ENCODE data around the gene SLC27A3. TPM values are rescaled to one million over a fixed set of nuclear protein-coding genes. Genes with fewer than 3 reads are reported as not detected.
A peak's percentile ranks its signal among the peaks of the same experiment; 100 is the strongest.

The SLC27A3 gene
- total RNA-seq, 6 donors from 2014 or later = 92.8 to 272 (median 167) TPM

DNA sequence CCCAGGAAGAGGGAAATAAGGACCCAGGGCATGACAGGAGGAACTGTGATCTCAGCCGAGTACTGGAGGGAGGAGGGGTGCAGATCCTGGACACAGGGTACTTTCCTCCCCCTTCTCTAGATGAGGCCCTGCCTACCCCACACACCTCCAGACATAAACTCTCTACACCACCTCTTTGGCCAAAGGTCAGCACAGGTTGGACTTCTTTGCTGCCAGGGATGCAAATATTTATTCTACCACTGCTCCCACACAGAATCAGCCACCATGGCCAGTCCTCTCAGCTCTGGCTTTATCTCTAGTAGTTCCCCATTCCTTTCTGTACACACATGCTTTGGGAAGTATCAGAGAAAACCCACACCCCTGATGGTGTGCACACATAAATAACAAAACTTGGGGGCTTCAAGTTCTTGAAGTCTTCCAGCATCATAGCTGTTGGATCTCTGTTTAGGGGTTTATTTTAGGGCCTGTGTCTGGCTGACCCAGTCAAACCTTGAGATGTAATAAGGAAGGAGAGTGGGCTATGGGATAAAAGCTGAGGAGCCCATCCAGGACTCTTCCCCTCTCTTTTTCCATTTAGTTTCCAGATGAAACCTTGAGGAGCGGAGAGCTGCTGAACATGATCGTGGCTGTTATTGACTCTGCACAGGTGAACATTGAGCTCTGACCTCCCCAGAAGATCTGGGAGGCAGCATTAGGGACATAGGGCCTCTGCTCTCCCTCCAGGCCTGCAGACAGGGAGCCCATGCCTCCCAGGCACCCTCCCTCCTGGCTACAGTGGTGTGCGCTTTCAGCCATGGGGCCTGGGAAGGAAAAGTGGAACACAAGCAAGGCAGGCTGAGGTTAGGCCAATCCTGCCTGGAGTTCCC lies 6.7 kb upstream of the SLC27A3 start:
- peak; percentile 20 to 83 for ATAC-seq (ENCODE audit: low FRiP score in 2 of 2)
- peaks cover 38 to 58% (median 56%) of the 10 kb centered on the region in 4 donors for H3K4me1 ChIP-seq
- H3K27me3 ChIP-seq = no peaks in the 10 kb centered on the region
- peaks cover 22 to 94% (median 69%) of the 10 kb centered on the region in 4 donors for H3K36me3 ChIP-seq
- H3K27ac ChIP-seq = peak overlapping the region; percentile 59 to 92 (median 76)
- DNase-seq = peak in 1 of 2 donors; percentile 78
- no peak overlapping the region for H3K4me3 ChIP-seq
- 76 to 88% methylated on average over 3 to 4 of the region's 4 CpGs for WGBS, 2 donors
- H3K9me3 ChIP-seq = no peaks in the 10 kb centered on the region
- TF ChIP-seq POLR2A (IDR thresholded peaks at IDR 0.05) (peak in 1 of 4 donors; percentile 11), EP300 (IDR thresholded peaks at IDR 0.05) (peak in 1 of 4 donors; percentile 28), POLR2AphosphoS5 (IDR thresholded peaks at IDR 0.05) (no peak)
- TF ChIP-seq, protein P1, sequence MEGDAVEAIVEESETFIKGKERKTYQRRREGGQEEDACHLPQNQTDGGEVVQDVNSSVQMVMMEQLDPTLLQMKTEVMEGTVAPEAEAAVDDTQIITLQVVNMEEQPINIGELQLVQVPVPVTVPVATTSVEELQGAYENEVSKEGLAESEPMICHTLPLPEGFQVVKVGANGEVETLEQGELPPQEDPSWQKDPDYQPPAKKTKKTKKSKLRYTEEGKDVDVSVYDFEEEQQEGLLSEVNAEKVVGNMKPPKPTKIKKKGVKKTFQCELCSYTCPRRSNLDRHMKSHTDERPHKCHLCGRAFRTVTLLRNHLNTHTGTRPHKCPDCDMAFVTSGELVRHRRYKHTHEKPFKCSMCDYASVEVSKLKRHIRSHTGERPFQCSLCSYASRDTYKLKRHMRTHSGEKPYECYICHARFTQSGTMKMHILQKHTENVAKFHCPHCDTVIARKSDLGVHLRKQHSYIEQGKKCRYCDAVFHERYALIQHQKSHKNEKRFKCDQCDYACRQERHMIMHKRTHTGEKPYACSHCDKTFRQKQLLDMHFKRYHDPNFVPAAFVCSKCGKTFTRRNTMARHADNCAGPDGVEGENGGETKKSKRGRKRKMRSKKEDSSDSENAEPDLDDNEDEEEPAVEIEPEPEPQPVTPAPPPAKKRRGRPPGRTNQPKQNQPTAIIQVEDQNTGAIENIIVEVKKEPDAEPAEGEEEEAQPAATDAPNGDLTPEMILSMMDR (IDR thresholded peaks at IDR 0.05) = no peak

DNA sequence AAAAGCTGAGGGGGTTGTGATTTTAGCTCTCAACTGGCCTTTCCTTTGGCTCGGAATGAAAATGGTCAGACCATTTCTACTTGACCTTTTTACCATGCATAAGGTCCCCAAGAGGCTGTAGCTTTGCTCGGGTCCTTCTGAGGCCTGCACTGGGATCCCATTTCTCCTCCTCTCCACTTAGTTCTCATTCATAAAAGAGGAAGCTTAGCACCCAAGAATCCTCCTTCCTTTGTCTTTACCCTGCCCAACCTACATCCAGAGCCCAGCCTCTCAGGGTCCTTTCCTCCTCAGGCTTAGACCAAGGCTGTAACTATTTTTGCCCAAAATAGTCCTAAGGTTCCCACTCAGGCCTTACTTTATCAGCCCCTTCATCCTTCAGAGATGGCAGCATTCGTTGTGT lies 6.0 kb upstream of the SLC27A3 start:
- DNase-seq = peak in 1 of 2 donors; percentile 6
- H3K27ac ChIP-seq = peak overlapping the region; percentile 59 to 92 (median 88)
- H3K36me3 ChIP-seq = peaks cover 20 to 90% (median 63%) of the 10 kb centered on the region in 4 donors
- TF ChIP-seq EP300 (IDR thresholded peaks at IDR 0.05) (no peak), POLR2A (IDR thresholded peaks at IDR 0.05) (no peak), POLR2AphosphoS5 (IDR thresholded peaks at IDR 0.05) (no peak)
- TF ChIP-seq, protein P1 (IDR thresholded peaks at IDR 0.05) = no peak
- H3K27me3 ChIP-seq = no peaks in the 10 kb centered on the region
- no peak for ATAC-seq (ENCODE audit: low FRiP score in 2 of 2)
- H3K4me1 ChIP-seq = peaks cover 45 to 65% (median 62%) of the 10 kb centered on the region in 4 donors
- H3K4me3 ChIP-seq = no peak overlapping the region
- no peaks in the 10 kb centered on the region for H3K9me3 ChIP-seq
- 66 to 72% methylated on average over 3 of the region's 3 CpGs for WGBS, 2 donors

DNA sequence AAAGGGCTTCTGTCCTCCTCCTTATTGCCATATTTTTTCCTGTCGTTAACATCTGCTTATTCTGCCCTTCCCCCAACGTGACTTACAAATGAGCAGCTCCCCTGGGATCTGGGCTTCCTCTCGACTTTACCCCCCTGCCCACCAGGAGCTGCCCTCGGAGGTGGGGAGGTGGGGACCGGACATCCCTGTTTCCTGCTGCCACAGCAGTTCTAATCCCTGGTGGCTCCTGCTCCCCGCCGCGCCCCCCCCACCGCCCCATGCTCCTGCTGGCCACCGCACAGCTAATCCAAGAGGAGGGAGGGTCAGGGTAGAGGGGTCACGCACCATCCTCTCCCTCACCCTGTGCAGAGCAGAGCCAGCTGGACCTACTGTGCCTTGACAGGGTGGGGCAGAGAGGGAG lies 4.4 kb upstream of the SLC27A3 start:
- no peak for DNase-seq
- TF ChIP-seq, protein P1 (IDR thresholded peaks at IDR 0.05) = no peak
- peak in 1 of 2 donors; percentile 2 for TF ChIP-seq POLR2AphosphoS5 (IDR thresholded peaks at IDR 0.05)
- peak overlapping the region; percentile 52 to 92 (median 84) for H3K27ac ChIP-seq
- peaks cover 54 to 78% (median 74%) of the 10 kb centered on the region in 4 donors for H3K4me1 ChIP-seq
- H3K4me3 ChIP-seq = no peak overlapping the region
- 47 to 72% methylated on average over 5 to 11 of the region's 11 CpGs for WGBS, 2 donors
- H3K36me3 ChIP-seq = peaks cover 14 to 74% (median 48%) of the 10 kb centered on the region in 4 donors
- H3K9me3 ChIP-seq = no peaks in the 10 kb centered on the region
- ATAC-seq (ENCODE audit: low FRiP score in 2 of 2) = no peak
- no peaks in the 10 kb centered on the region for H3K27me3 ChIP-seq

DNA sequence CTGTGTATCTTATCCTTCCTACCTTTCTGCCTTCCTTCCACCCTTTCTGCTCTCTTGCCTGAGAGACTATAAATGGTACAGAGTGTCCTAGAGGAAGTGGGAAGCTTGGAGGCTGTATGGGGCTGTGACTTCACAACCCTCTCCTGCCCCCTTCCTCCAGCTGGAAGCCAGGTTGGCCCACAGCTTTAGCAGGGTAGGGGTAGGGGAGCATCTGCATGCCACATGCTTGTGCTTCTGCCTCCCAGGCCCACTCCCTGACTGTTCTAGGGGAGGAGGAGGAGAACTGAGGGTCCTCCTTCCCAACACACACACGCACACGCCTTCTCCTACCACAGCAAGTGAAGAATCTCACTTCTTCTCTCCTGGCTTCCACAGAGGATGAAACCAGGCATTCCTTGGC lies 3.9 kb upstream of the SLC27A3 start:
- H3K27me3 ChIP-seq = no peaks in the 10 kb centered on the region
- DNase-seq (no peak), ATAC-seq (ENCODE audit: low FRiP score in 2 of 2) (no peak)
- H3K4me3 ChIP-seq = no peak overlapping the region
- H3K9me3 ChIP-seq = no peaks in the 10 kb centered on the region
- TF ChIP-seq EP300 (IDR thresholded peaks at IDR 0.05) (no peak), POLR2A (IDR thresholded peaks at IDR 0.05) (no peak), POLR2AphosphoS5 (IDR thresholded peaks at IDR 0.05) (peak in 1 of 2 donors; percentile 0)
- TF ChIP-seq, protein P1 (IDR thresholded peaks at IDR 0.05) = no peak
- H3K4me1 ChIP-seq = peaks cover 55 to 82% (median 77%) of the 10 kb centered on the region in 4 donors
- peaks cover 14 to 70% (median 45%) of the 10 kb centered on the region in 4 donors for H3K36me3 ChIP-seq
- WGBS, 2 donors = 80 to 93% methylated on average over 1 to 2 of the region's 2 CpGs
- peak overlapping the region; percentile 52 to 92 (median 84) for H3K27ac ChIP-seq

Data from upper lobe of left lung (tissue), 6 donors.